HG03521 (cell line): ENCODE data around the gene IDS.
A peak's percentile ranks its signal among the peaks of the same experiment; 100 is the strongest.
"Not testable (repeated sequence)": the region's sequence is repeated elsewhere in the genome, so short reads cannot be mapped to it uniquely, and the experiment has no call there.

ENCODE experiments used
- ATAC-seq: cut with Tn5 transposase; IDR thresholded peaks from one replicate; pipeline ENCODE4 v1.9.1; 2021; ENCODE audit warnings: mild to moderate bottlenecking, moderate library complexity; ENCODE audit not compliant: unreplicated experiment

Gene IDS, protein sequence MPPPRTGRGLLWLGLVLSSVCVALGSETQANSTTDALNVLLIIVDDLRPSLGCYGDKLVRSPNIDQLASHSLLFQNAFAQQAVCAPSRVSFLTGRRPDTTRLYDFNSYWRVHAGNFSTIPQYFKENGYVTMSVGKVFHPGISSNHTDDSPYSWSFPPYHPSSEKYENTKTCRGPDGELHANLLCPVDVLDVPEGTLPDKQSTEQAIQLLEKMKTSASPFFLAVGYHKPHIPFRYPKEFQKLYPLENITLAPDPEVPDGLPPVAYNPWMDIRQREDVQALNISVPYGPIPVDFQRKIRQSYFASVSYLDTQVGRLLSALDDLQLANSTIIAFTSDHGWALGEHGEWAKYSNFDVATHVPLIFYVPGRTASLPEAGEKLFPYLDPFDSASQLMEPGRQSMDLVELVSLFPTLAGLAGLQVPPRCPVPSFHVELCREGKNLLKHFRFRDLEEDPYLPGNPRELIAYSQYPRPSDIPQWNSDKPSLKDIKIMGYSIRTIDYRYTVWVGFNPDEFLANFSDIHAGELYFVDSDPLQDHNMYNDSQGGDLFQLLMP

GRCh38 chrX:149504915-149505651, at the start of gene IDS:
Gene IDS, minus strand, starts transcription at chrX:149505306. Its CDS starts 169 bp downstream, at chrX:149505137.
- peak; percentile 63 for ATAC-seq

DNA sequence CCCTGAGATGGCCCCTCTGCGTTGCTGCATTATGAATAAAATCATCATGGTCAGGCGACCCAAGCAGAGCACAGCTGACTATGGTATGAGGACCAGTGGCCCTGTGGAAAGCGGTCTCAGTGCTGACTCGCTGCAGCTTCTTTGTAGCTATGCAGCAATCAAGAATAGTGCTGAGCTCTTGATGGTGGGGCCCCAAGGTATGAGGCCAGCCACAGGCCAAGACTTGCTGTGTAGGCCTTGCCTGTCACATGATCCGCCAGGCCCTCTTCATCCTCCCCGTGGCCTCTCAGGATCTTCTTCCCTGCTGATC, 46.8 kb upstream of the IDS start:
- not testable (repeated sequence) for ATAC-seq

GRCh38 chrX:149551245-149551938, 46.3 kb upstream of the IDS start:
- ATAC-seq: not testable (repeated sequence)

DNA sequence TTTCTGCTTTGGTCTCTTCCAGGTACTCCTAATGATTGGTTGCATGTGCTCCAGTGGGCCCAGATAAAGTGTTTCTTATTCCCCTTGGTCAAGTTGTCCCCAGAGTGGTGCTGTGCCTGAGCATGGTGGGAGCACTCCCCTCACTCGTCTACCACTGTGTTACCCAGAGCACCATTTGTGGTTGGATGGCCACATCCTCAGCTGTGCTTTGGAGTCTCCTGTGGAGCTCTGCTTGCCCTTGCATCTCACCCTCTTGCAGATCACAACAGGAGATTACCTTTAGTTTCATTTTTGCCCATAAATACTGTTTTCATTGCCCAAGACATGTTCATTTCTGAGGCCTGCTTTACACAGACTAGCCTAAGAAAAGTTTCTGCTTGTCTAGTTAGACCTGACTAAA, 45.3 kb upstream of the IDS start:
- ATAC-seq: not testable (repeated sequence)

DNA sequence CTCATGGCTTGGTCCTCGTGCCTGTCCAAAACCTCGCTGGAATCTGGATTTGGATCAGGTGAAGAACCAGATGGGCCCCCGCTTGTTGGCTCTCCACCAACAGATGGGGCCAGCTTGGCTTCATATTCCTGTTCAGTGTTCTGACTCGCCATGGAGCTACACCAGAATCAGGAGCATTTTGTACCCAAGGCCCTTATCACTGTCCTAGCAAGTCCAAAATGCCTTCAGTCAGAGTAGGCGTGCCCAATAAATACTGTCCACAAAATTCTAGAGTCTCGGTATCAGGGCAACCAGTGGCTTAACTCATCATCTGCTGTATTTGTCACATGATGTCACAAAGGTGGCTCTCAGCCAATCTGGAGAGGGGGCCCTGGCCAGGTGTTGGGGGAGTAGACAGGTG, 44.6 kb upstream of the IDS start, which contains the start of gene HSFX3:
Gene HSFX3, minus strand, starts transcription at position 224 of the 400 bp plus-strand sequence. Its CDS starts 72 bp downstream, at position 152.
- not testable (repeated sequence) for ATAC-seq

- ATAC-seq: not testable (repeated sequence)
These were observed 42.7 kb upstream of the IDS start for GRCh38 chrX:149547782-149548181.

DNA sequence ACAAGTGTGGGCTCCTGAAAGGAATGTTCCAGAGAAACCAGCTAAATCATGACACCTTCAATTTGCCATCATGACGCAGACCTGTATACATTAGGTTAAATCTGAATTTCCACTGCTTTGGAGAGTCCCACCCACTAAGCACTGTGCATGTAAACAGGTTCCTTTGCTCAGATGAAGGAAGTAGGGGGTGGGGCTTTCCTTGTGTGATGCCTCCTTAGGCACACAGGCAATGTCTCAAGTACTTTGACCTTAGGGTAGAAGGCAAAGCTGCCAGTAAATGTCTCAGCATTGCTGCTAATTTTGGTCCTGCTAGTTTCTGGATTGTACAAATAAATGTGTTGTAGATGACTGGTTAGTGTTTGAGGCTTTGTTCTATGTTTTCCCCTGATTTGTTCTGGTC, 41.9 kb upstream of the IDS start:
- not testable (repeated sequence) for ATAC-seq

GRCh38 chrX:149545545-149546543, 40.7 kb upstream of the IDS start:
- not testable (repeated sequence) for ATAC-seq

DNA sequence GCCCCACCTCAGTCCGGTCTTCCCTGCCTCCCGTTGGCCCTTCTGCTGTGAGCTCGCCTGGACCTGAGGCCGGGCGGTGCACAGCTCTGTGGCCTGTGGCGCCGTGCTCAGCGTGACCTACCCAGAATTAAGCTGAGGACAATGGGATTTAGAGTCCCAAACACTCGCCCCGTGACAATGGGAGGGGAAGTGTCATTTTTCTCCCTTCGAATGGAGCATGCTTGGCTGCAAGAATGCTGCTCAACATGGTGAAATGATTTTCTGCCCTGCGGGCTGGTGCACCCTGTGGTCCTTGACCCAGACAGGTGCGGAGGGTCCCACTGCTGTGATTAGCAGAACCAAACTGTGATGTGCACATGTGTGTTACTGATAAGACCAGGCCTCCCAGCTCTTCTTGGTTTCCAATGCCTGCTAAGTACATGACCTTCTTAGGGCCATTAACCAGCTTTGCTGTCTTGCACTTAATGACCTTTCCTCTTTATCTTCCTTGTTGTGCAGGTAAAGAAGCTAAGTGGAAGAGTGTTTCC, 36.5 kb upstream of the IDS start:
- no peak for ATAC-seq

GRCh38 chrX:149540621-149541520, 35.8 kb upstream of the IDS start, which contains the start of gene EOLA1:
Gene EOLA1, plus strand, starts transcription at chrX:149541012. Its CDS starts 4,619 bp downstream, at chrX:149545631.
- ATAC-seq: peak; percentile 69

DNA sequence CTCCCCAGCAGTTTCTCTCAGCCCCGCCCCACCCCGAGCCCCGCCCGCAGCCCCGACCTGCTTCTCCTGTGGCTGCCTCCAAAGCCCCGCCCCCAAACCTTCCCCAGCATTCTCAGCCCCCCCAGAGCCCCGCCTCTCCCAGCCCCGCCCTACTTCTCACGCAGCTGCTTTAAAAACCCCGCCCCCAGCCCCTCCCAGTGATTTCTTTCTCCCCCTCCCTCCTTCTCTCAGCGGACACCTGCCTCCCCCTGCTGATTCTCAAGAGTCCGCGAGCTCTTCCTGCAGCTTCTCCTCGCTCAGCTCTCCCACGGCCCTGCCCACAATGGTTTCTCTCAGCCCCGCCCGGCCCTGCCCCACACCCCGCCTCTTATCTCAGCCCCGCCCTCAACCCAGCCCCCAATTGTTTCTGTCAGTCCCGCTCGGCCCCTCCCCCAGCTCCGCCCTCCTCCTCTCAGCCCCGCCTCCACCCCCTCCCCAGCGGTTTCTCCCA, 35.1 kb upstream of the IDS start:
- peak; percentile 21 for ATAC-seq

GRCh38 chrX:149539283-149540130, 34.4 kb upstream of the IDS start:
- ATAC-seq: peak; percentile 30

GRCh38 chrX:149537474-149537873, 32.4 kb upstream of the IDS start:
- ATAC-seq: not testable (repeated sequence)

DNA sequence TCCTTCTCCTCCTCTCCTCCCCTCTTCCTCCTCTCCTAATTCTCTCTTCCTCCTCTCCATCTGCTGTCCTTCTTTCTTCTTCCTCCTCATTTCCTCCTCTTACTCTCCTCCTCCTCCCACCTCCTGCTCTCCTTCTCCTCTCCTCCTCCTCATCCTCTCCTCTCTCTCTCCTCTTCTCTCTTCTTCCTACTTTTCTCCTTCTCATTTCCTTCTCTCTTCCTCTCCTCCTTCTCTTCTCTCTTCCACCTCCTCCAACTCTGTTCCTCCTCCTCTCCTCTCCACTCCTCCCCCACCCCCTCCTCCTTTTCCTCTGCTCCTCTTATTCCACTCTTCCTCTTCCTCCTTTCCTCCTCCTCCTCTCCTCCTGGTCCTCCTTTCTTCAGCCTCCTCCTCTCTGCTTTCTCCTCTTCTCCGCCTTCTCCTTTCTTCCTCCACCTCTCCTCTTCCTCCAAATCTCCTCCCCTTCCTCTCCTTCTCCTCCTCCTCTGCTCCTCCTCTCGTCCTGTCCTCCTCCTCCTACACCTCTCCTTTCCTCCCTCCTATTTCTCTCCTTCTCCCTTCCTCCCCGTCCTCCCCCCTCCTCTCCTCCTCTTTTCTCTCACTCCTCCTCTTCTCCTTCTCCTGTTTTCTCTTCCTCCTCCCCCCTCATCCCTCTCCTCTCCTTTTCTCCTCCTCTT, 30.0 kb upstream of the IDS start:
- ATAC-seq: not testable (repeated sequence)

GRCh38 chrX:149533999-149534398, 28.9 kb upstream of the IDS start:
- ATAC-seq: not testable (repeated sequence)

DNA sequence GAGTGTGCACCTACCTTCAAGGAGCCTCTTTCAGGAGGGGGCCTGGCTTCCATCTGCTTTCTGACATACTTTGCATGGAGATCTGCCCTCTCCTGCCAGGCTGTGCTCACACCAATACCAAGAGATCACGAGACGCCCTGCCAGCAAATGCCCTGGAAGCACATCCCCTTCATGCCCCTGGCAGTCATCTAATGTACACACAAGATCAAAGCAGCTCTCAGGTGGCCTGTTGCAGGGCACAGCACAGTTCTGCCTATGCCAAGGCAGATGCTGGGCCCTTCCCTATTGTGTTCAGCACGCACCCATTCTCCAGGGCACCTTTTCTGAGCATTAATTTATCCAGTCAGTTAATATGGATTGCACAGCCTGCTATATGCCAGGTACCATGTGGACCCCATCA, 27.8 kb upstream of the IDS start:
- ATAC-seq: not testable (repeated sequence)

DNA sequence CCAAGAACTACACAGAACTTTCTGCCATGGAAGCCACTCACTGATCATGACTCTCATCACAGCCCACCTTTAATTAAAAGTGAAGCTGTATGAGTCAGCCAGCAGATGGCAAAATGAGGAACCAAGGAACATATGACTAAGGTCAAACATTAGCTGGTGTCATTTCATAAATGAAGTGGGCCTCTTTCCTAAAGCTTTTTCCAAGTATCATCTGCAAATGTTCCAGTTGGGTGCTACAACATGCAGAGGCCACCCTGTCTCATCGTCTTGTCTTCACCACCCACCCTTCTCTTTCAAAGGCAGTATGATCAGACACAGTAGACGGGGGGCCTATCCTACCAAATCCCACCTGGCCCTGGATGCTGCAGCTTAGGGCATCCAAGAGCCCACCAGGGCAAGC, 26.5 kb upstream of the IDS start:
- ATAC-seq: peak; percentile 78
